HCT116 (cell line): ENCODE results near the gene ZMAT3. TPM values are rescaled to one million over a fixed set of nuclear protein-coding genes. Genes with fewer than 3 reads are reported as not detected.

ENCODE experiments used
- ATAC-seq: fragments of 200-7000 bp; cut with Tn5 transposase; 2 replicates; pipeline ENCODE4 v1.9.1; 2020; ENCODE audit warnings: mild to moderate bottlenecking, moderate library complexity
- BruUV-seq: library from RNA; stranded (reverse); fragments of 400-500 nt; replicated peaks from 2 replicates; lab custom pipeline; 2021; lab: Mats Ljungman, UMichigan
- CTCF ChIA-PET: fragments of 300-600 bp; sonication (Branson Sonifier 250); formaldehyde crosslinking; loops from one replicate; lab custom pipeline; 2021; ENCODE audit warnings: antibody characterized with exemption; lab: Charles Lee
- POLR2A ChIA-PET: fragments of 300-600, 350-600 bp; sonication (Branson Sonifier 250); formaldehyde crosslinking; loops from one replicate; lab custom pipeline; 2021; ENCODE audit warnings: antibody characterized with exemption; lab: Charles Lee
- RAD21 ChIA-PET, 2 experiments: fragments of 300-600 bp; sonication (Branson Sonifier 250); formaldehyde crosslinking; loops; one replicate each; lab custom pipeline; 2023; ENCODE audit warnings: low total read pairs in 2 of 2; ENCODE audit not compliant: uncharacterized antibody in 2 of 2, unreplicated experiment in 2 of 2, low non-redundant PET in 1 of 2; lab: Charles Lee
- DNase-seq: peaks from one replicate; pipeline ENCODE4 v3.0.0-alpha.2; 2010; ENCODE audit warnings: low read depth, low spot score
- H2AFZ ChIP-seq: fragments of 200-600 bp; shearing (Covaris generic), sonication (generic); 2 replicates; pipeline ENCODE4 v1.6.1; 2017; ENCODE audit warnings: low read depth, mixed run types, mixed read lengths, antibody characterized with exemption, low read length; ENCODE audit not compliant: poor library complexity, severe bottlenecking
- H3K27ac ChIP-seq: 2 replicates; pipeline ENCODE4 v1.5.1; 2012; ENCODE audit warnings: low read depth, low read length
- H3K27me3 ChIP-seq: fragments of 200-600 bp; sonication (generic); 2 replicates; pipeline ENCODE4 v1.6.1; 2016; ENCODE audit warnings: mixed run types, low read length, mixed read lengths; ENCODE audit not compliant: insufficient read depth
- H3K36me3 ChIP-seq, 2 experiments: fragments of 200-500 bp in 1 of 2; fragments of 200-600 bp in 1 of 2; sonication (Bioruptor generic) in 1 of 2; sonication (generic) in 1 of 2; 2 replicates each; pipeline versions ENCODE4 v1.5.1 to v1.6.1; 2014 to 2016; ENCODE audit warnings: low read length in 2 of 2, inconsistent platforms in 1 of 2, mixed read lengths in 1 of 2, mixed run types in 1 of 2; ENCODE audit not compliant: insufficient read depth in 2 of 2, control insufficient read depth in 1 of 2
- H3K4me1 ChIP-seq, 2 experiments: fragments of 200-600 bp in 1 of 2; sonication (generic) in 1 of 2; 2 replicates each; pipeline versions ENCODE4 v1.5.1 to v1.6.1; 2012 to 2017; ENCODE audit warnings: low read length in 2 of 2, inconsistent platforms in 1 of 2, mild to moderate bottlenecking in 1 of 2, mixed read lengths in 1 of 2, mixed run types in 1 of 2, moderate library complexity in 1 of 2; ENCODE audit not compliant: insufficient read depth in 2 of 2, control insufficient read depth in 1 of 2
- H3K4me2 ChIP-seq: fragments of 200-600 bp; sonication (generic); 2 replicates; pipeline ENCODE4 v1.6.1; 2017; ENCODE audit warnings: mixed run types, low read length, mixed read lengths
- H3K4me3 ChIP-seq, 2 experiments: fragments of 200-600 bp in 1 of 2; sonication (generic) in 1 of 2; replicated peaks in 1 of 2; 2 replicates each; pipeline ENCODE4 v1.5.1; 2011 to 2016; ENCODE audit warnings: low read length in 2 of 2, control low read depth in 1 of 2, low read depth in 1 of 2, mild to moderate bottlenecking in 1 of 2, mixed read lengths in 1 of 2, mixed run types in 1 of 2
- H3K79me2 ChIP-seq: fragments of 200-600 bp; sonication (generic); 2 replicates; pipeline ENCODE4 v1.6.1; 2017; ENCODE audit warnings: mild to moderate bottlenecking, mixed run types, low read length, moderate library complexity, mixed read lengths; ENCODE audit not compliant: insufficient read depth
- H3K9ac ChIP-seq: fragments of 200-600 bp; sonication (generic); 2 replicates; pipeline ENCODE4 v1.6.1; 2016; ENCODE audit warnings: low read length, mixed read lengths
- H3K9me2 ChIP-seq: fragments of 200-600 bp; sonication (generic), shearing (Covaris generic); 2 replicates; pipeline ENCODE4 v1.6.1; 2017; ENCODE audit warnings: mixed run types, mild to moderate bottlenecking, moderate library complexity; ENCODE audit not compliant: insufficient read depth
- H3K9me3 ChIP-seq, 2 experiments: fragments of 200-500 bp in 1 of 2; fragments of 200-600 bp in 1 of 2; sonication (Bioruptor generic) in 1 of 2; sonication (generic) in 1 of 2; 2 replicates each; pipeline ENCODE4 v1.6.1; 2014 to 2017; ENCODE audit warnings: low read length in 2 of 2, mixed read lengths in 2 of 2, inconsistent platforms in 1 of 2, low read depth in 1 of 2, mild to moderate bottlenecking in 1 of 2, mixed run types in 1 of 2, moderate library complexity in 1 of 2; ENCODE audit not compliant: control insufficient read depth in 1 of 2, insufficient read depth in 1 of 2
- H4K20me1 ChIP-seq: fragments of 200-600 bp; sonication (generic), shearing (Covaris generic); 2 replicates; pipeline ENCODE4 v1.6.1; 2017; ENCODE audit warnings: mixed run types, mild to moderate bottlenecking, moderate library complexity; ENCODE audit not compliant: insufficient read depth
- CBX3 ChIP-seq: IDR thresholded peaks from 2 replicates; pipeline ENCODE4 v1.6.1; 2012; ENCODE audit warnings: low read depth
- EGR1 ChIP-seq: IDR thresholded peaks from 2 replicates; pipeline ENCODE4 v1.6.1; 2012; ENCODE audit warnings: low read depth
- ELF1 ChIP-seq: IDR thresholded peaks from 2 replicates; pipeline ENCODE4 v1.6.1; 2012; ENCODE audit warnings: low read depth, borderline replicate concordance
- EZH2phosphoT487 ChIP-seq: fragments of 200-600 bp; IDR thresholded peaks from 2 replicates; pipeline ENCODE4 v1.6.1; 2018; ENCODE audit warnings: antibody characterized with exemption, borderline replicate concordance
- MAX ChIP-seq: IDR thresholded peaks from 2 replicates; pipeline ENCODE4 v1.6.1; 2012
- POLR2AphosphoS5 ChIP-seq: IDR thresholded peaks from 2 replicates; pipeline ENCODE4 v1.6.1; 2011; ENCODE audit warnings: mild to moderate bottlenecking, low read depth, low read length, moderate library complexity
- SIN3A ChIP-seq: IDR thresholded peaks from 2 replicates; pipeline ENCODE4 v1.6.1; 2012; ENCODE audit warnings: low read depth
- ZBTB33 ChIP-seq: IDR thresholded peaks from 2 replicates; pipeline ENCODE4 v1.6.1; 2011; ENCODE audit warnings: mild to moderate bottlenecking, low read length, moderate library complexity; ENCODE audit not compliant: insufficient replicate concordance; ENCODE audit errors: extremely low read depth
- intact Hi-C: fragments of 100-400 bp; cut with micrococcal nuclease; formaldehyde crosslinking; loops from 2 replicates; pipeline ENCODE4 v1.10.0; 2022
- total RNA-seq: library from RNA; stranded (reverse); gene quantifications from one replicate; pipeline ENCODE4 v1.2.1, GENCODE V29; 2021; ENCODE audit not compliant: unreplicated experiment

Gene ZMAT3
- total RNA-seq, 1 experiment from 2014 or later: 12.1 TPM

- no peak for TF ChIP-seq EZH2phosphoT487
- TF ChIP-seq EGR1: no peak
- H3K9ac ChIP-seq: no peak overlapping the region
- no peaks in the 10 kb centered on the region for H3K36me3 ChIP-seq
- ChIA-PET CTCF (no interaction called here), POLR2A (no interaction called here), RAD21 (no interaction called here)
- ATAC-seq (no peak), DNase-seq (no peak)
- H3K4me3 ChIP-seq: no peak overlapping the region
- no peaks in the 10 kb centered on the region for H3K27me3 ChIP-seq
- no peaks in the 10 kb centered on the region for H3K79me2 ChIP-seq
- H3K9me3 ChIP-seq: no peaks in the 10 kb centered on the region
- H3K9me2 ChIP-seq: no peaks in the 10 kb centered on the region
- H3K27ac ChIP-seq: no peak overlapping the region
- no peaks in the 10 kb centered on the region for H3K4me1 ChIP-seq
- H3K4me2 ChIP-seq: no peak overlapping the region
- H4K20me1 ChIP-seq: no peaks in the 10 kb centered on the region
- no peak overlapping the region for H2AFZ ChIP-seq
- intact Hi-C loops: no loop called here
- no TSS peak for BruUV-seq
These were observed 45.0 kb downstream of the ZMAT3 start for GRCh38 chr3:179026636-179027035.

- no peaks in the 10 kb centered on the region for H3K9me3 ChIP-seq
- CTCF ChIA-PET: interaction anchor here (2.0 kb wide), 1 partner anchor 294 kb away, joined by 7 read pairs; no protein-coding TSS in a partner anchor
- H3K79me2 ChIP-seq: no peaks in the 10 kb centered on the region
- POLR2A ChIA-PET: no interaction called here
- intact Hi-C loops: no loop called here
- H2AFZ ChIP-seq: no peak overlapping the region
- no peaks in the 10 kb centered on the region for H3K36me3 ChIP-seq
- no peaks in the 10 kb centered on the region; the same call in 1 of the 2 replicates for H4K20me1 ChIP-seq
- no peak for TF ChIP-seq SIN3A
- TF ChIP-seq POLR2AphosphoS5: no peak
- no peak for TF ChIP-seq ZBTB33
- TF ChIP-seq CBX3: no peak
- TF ChIP-seq MAX: no peak
- no peak for TF ChIP-seq ELF1
- TF ChIP-seq, all 23 proteins: peak for 0
- no peak overlapping the region for H3K9ac ChIP-seq
- H3K4me2 ChIP-seq: no peak overlapping the region
- BruUV-seq: TSS peak; percentile 6
- no peaks in the 10 kb centered on the region for H3K27me3 ChIP-seq
- no peak for DNase-seq
- no peaks in the 10 kb centered on the region for H3K9me2 ChIP-seq
- ATAC-seq: no peak
- RAD21 ChIA-PET: no interaction called here
- H3K27ac ChIP-seq: no peak overlapping the region
- no peak overlapping the region for H3K4me3 ChIP-seq
- no peaks in the 10 kb centered on the region for H3K4me1 ChIP-seq
These were observed 50.3 kb downstream of the ZMAT3 start for GRCh38 chr3:179021119-179021903.
